BE2C (cell line): ENCODE results near the gene IGDCC3. TPM values are rescaled to one million over a fixed set of nuclear protein-coding genes. Genes with fewer than 3 reads are reported as not detected.

Experiments used
- DNase-seq: peaks from one replicate; pipeline ENCODE4 v3.0.0-alpha.2; 2020
- H3K27me3 ChIP-seq: fragments of 250-450 bp; sonication (Bioruptor Pico); 2 replicates; pipeline ENCODE4 v1.5.1; 2020; ENCODE audit warnings: mild to moderate bottlenecking
- H3K36me3 ChIP-seq: fragments of 250-450 bp; sonication (Bioruptor Pico); 2 replicates; pipeline ENCODE4 v1.5.1; 2020; ENCODE audit warnings: mild to moderate bottlenecking
- H3K4me1 ChIP-seq: fragments of 250-450 bp; sonication (Bioruptor Pico); 2 replicates; pipeline ENCODE4 v1.5.1; 2020
- H3K4me3 ChIP-seq: 2 replicates; pipeline ENCODE4 v1.5.1; 2011; ENCODE audit warnings: low read depth, low read length
- H3K9me3 ChIP-seq: fragments of 250-450 bp; sonication (Bioruptor Pico); 2 replicates; pipeline ENCODE4 v1.5.1; 2020
- CTCF ChIP-seq: IDR thresholded peaks from 2 replicates; pipeline ENCODE4 v1.5.1; 2012; ENCODE audit warnings: mild to moderate bottlenecking, low read depth, low read length
- polyA plus RNA-seq: library from polyadenylated mRNA; unstranded; fragments of >200 nt; gene quantifications from one replicate; pipeline ENCODE4 v1.2.1, GENCODE V29; 2012; ENCODE audit warnings: low read depth, missing spikeins; ENCODE audit not compliant: insufficient read length, insufficient read depth

Gene IGDCC3
- polyA plus RNA-seq = 92.6 TPM

GRCh38 chr15:65377976-65378366 is at the start of gene IGDCC3:
IGDCC3 (minus strand) TSS chr15:65378002; CDS start chr15:65377788, 214 bp downstream.
- Histone ChIP-seq H3K4me3 (peak within 1 kb of the TSS; percentile 82), H3K36me3 (peaks cover 16% of the 10 kb centered on the region), H3K4me1 (peaks cover 16% of the 10 kb centered on the region), H3K27me3 (no peaks in the 10 kb centered on the region), H3K9me3 (no peaks in the 10 kb centered on the region)
- no peak for TF ChIP-seq CTCF
- DNase-seq = peak; percentile 78

GRCh38 chr15:65426216-65426853 is 48.5 kb upstream of the IGDCC3 start:
- no peak for DNase-seq

GRCh38 chr15:65424683-65425082 is 46.9 kb upstream of the IGDCC3 start:
- H3K27me3 ChIP-seq = peaks cover 4% of the 10 kb centered on the region; the same call in 1 of the 2 replicates
- H3K4me1 ChIP-seq = peaks cover 7% of the 10 kb centered on the region; the same call in 1 of the 2 replicates
- H3K9me3 ChIP-seq = no peaks in the 10 kb centered on the region
- no peaks in the 10 kb centered on the region for H3K36me3 ChIP-seq
- no peak for DNase-seq
- no peak for TF ChIP-seq CTCF
- no peak overlapping the region for H3K4me3 ChIP-seq

More at GRCh38 chr15:65426216-65426853, 48.5 kb upstream of the IGDCC3 start:
- H3K27me3 ChIP-seq = peaks cover 4% of the 10 kb centered on the region; the same call in 1 of the 2 replicates
- H3K4me1 ChIP-seq = peaks cover 7% of the 10 kb centered on the region; the same call in 1 of the 2 replicates
- no peak overlapping the region for H3K4me3 ChIP-seq
- TF ChIP-seq CTCF = no peak
- H3K9me3 ChIP-seq = no peaks in the 10 kb centered on the region
- H3K36me3 ChIP-seq = no peaks in the 10 kb centered on the region

GRCh38 chr15:65423976-65424679 is 46.3 kb upstream of the IGDCC3 start:
- H3K4me3 ChIP-seq = no peak overlapping the region
- DNase-seq = no peak
- no peak for TF ChIP-seq CTCF
- H3K27me3 ChIP-seq = peaks cover 4% of the 10 kb centered on the region; the same call in 1 of the 2 replicates
- peaks cover 7% of the 10 kb centered on the region; the same call in 1 of the 2 replicates for H3K4me1 ChIP-seq
- H3K36me3 ChIP-seq = no peaks in the 10 kb centered on the region
- no peaks in the 10 kb centered on the region for H3K9me3 ChIP-seq

GRCh38 chr15:65423150-65423975 is 45.6 kb upstream of the IGDCC3 start:
- Histone ChIP-seq H3K4me1 (peaks cover 7% of the 10 kb centered on the region; the same call in 1 of the 2 replicates), H3K27me3 (peaks cover 4% of the 10 kb centered on the region; the same call in 1 of the 2 replicates), H3K36me3 (no peaks in the 10 kb centered on the region), H3K4me3 (peak overlapping the region; percentile 43), H3K9me3 (no peaks in the 10 kb centered on the region)
- no peak for DNase-seq
- no peak for TF ChIP-seq CTCF
